ENCODE results near the gene PPP1R3G. TPM values are rescaled to one million over a fixed set of nuclear protein-coding genes. Genes with fewer than 3 reads are reported as not detected.

The PPP1R3G gene
- total RNA-seq, 1 experiment from 2014 or later: not detected

GRCh38 chr6:5079692-5080091 is 5.4 kb upstream of the PPP1R3G start:
- H3K27ac ChIP-seq (ENCODE audit: insufficient read length, low read depth, low read length): no peak overlapping the region
- no peak overlapping the region for H3K23ac ChIP-seq (ENCODE audit: insufficient read length, low read depth, low read length)
- H4K20me1 ChIP-seq (ENCODE audit: control insufficient read depth, insufficient read depth, insufficient read length): no peaks in the 10 kb centered on the region
- no peaks in the 10 kb centered on the region for H3K9me3 ChIP-seq (ENCODE audit: control insufficient read depth, low read depth, low read length)
- H3K4me1 Mint-ChIP-seq: peaks cover 2 to 5% of the 10 kb centered on the region in 2 experiments; a peak in 3 of 4 replicates
- H3K14ac ChIP-seq (ENCODE audit: insufficient read depth, low read length): no peak overlapping the region
- H2AFZ ChIP-seq (ENCODE audit: low read length): no peak overlapping the region
- no peak overlapping the region for H4K91ac ChIP-seq (ENCODE audit: insufficient read length, low read depth, low read length)
- H3K23me2 ChIP-seq (ENCODE audit: insufficient read length, low read depth, low read length, poor library complexity, severe bottlenecking): peaks cover 8% of the 10 kb centered on the region
- H2BK120ac ChIP-seq (ENCODE audit: low read depth, low read length, poor library complexity, severe bottlenecking): no peak overlapping the region
- no peaks in the 10 kb centered on the region for H3K4me1 ChIP-seq (ENCODE audit: insufficient read depth, low read length)
- no peak overlapping the region for H3K4ac ChIP-seq (ENCODE audit: low read depth, low read length)
- no peak overlapping the region for H4K8ac ChIP-seq (replicated peaks; ENCODE audit: insufficient read length, low read depth, low read length)
- no peak overlapping the region for H4K5ac ChIP-seq (ENCODE audit: insufficient read length, low read depth, low read length)
- no peak overlapping the region for H3K56ac ChIP-seq (ENCODE audit: insufficient read length, low read depth, low read length)
- H3T11ph ChIP-seq (ENCODE audit: low read length): no peak overlapping the region
- no peak overlapping the region for H3K4me3 Mint-ChIP-seq
- H2BK15ac ChIP-seq (ENCODE audit: low read depth, low read length): no peak overlapping the region
- H3K27me3 ChIP-seq (ENCODE audit: insufficient read depth, low read length): peaks cover 8% of the 10 kb centered on the region; the same call in 1 of the 2 replicates
- H2AK5ac ChIP-seq (ENCODE audit: insufficient read length, low read length): no peak overlapping the region
- H3K9me3 Mint-ChIP-seq: peaks cover 5 to 11% of the 10 kb centered on the region in 2 experiments
- peaks cover 0 to 5% (median 2%) of the 10 kb centered on the region in 3 experiments; a peak in 3 of 7 replicates for H3K36me3 Mint-ChIP-seq (ENCODE audit: insufficient read depth in 1 of 3, low read depth in 3 of 3)
- no peak overlapping the region for H2BK20ac ChIP-seq (ENCODE audit: low read depth, low read length, poor library complexity, severe bottlenecking)
- H2BK12ac ChIP-seq (ENCODE audit: insufficient read length, low read depth, low read length): no peak overlapping the region
- WGBS (ENCODE audit: extremely low coverage, insufficient read length, low lambda C conversion rate): no CpG with 5 or more reads among the region's 2 CpGs
- no peak overlapping the region for H3K4me2 ChIP-seq (ENCODE audit: insufficient read depth, insufficient read length, low read length)
- peaks cover 56% of the 10 kb centered on the region for H3K27me3 Mint-ChIP-seq (ENCODE audit: low read depth)
- no peak for DNase-seq
- H3K79me1 ChIP-seq (ENCODE audit: insufficient read depth, low read depth, low read length, poor library complexity, severe bottlenecking): no peaks in the 10 kb centered on the region
- H3K18ac ChIP-seq (ENCODE audit: insufficient read length, low read depth, low read length): no peak overlapping the region
- no peak overlapping the region for H2BK5ac ChIP-seq (ENCODE audit: insufficient read length, low read length)
- H3K9ac ChIP-seq (ENCODE audit: extremely low read depth, insufficient read length, low read length): no peak overlapping the region
- H3K27ac Mint-ChIP-seq: no peak overlapping the region
- TF ChIP-seq, protein P1, sequence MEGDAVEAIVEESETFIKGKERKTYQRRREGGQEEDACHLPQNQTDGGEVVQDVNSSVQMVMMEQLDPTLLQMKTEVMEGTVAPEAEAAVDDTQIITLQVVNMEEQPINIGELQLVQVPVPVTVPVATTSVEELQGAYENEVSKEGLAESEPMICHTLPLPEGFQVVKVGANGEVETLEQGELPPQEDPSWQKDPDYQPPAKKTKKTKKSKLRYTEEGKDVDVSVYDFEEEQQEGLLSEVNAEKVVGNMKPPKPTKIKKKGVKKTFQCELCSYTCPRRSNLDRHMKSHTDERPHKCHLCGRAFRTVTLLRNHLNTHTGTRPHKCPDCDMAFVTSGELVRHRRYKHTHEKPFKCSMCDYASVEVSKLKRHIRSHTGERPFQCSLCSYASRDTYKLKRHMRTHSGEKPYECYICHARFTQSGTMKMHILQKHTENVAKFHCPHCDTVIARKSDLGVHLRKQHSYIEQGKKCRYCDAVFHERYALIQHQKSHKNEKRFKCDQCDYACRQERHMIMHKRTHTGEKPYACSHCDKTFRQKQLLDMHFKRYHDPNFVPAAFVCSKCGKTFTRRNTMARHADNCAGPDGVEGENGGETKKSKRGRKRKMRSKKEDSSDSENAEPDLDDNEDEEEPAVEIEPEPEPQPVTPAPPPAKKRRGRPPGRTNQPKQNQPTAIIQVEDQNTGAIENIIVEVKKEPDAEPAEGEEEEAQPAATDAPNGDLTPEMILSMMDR (conservative IDR thresholded peaks at IDR 0.05): no peak
- H3K79me2 ChIP-seq (ENCODE audit: insufficient read depth, low read length): no peaks in the 10 kb centered on the region
